Activated CD4-positive, alpha-beta T cell treated with anti-CD3 and anti-CD28 coated beads, Interleukin-2, amount 10 ng/mL, durations not matched to agents 24 days and 14 days (primary cell): ENCODE results near the gene TMEM154. TPM values are rescaled to one million over a fixed set of nuclear protein-coding genes. Genes with fewer than 3 reads are reported as not detected.
A peak's percentile ranks its signal among the peaks of the same experiment; 100 is the strongest.

Experiments
- DNase-seq: peaks from one replicate; pipeline ENCODE4 v3.0.0; 2022
- H3K27ac Mint-ChIP-seq: one replicate; pipeline ENCODE4 v1.8.0; 2022; ENCODE audit warnings: mild to moderate bottlenecking, mixed read lengths
- H3K27me3 Mint-ChIP-seq: one replicate; pipeline ENCODE4 v1.8.0; 2022; ENCODE audit warnings: mixed read lengths
- H3K36me3 Mint-ChIP-seq: one replicate; pipeline ENCODE4 v1.8.0; 2022; ENCODE audit warnings: low read depth, mild to moderate bottlenecking, mixed read lengths
- H3K4me1 Mint-ChIP-seq: one replicate; pipeline ENCODE4 v1.8.0; 2021; ENCODE audit warnings: mixed read lengths
- H3K4me3 Mint-ChIP-seq: one replicate; pipeline ENCODE4 v1.8.0; 2022; ENCODE audit warnings: mild to moderate bottlenecking, moderate library complexity, mixed read lengths
- H3K9me3 Mint-ChIP-seq: one replicate; pipeline ENCODE4 v1.8.0; 2021; ENCODE audit warnings: mixed read lengths
- intact Hi-C: fragments of 100-400 bp; cut with micrococcal nuclease; formaldehyde crosslinking; loops from one replicate; pipeline ENCODE4 v1.15.1; 2023
- total RNA-seq: library from RNA; stranded (reverse); gene quantifications from 2 replicates; pipeline ENCODE4 v1.2.3, GENCODE V29; 2022

TMEM154 gene
- total RNA-seq, 1 donor from 2014 or later, result 9.0 TPM

GRCh38 chr4:152707632-152708031 is 27.8 kb upstream of the TMEM154 start:
- H3K27me3 Mint-ChIP-seq, result peaks cover under 1% of the 10 kb centered on the region
- H3K27ac Mint-ChIP-seq, result no peak overlapping the region
- no peak for DNase-seq
- H3K9me3 Mint-ChIP-seq, result peaks cover 11% of the 10 kb centered on the region
- no peak overlapping the region for H3K4me3 Mint-ChIP-seq
- no peaks in the 10 kb centered on the region for H3K4me1 Mint-ChIP-seq
- intact Hi-C loops, result no loop called here
- H3K36me3 Mint-ChIP-seq, result no peaks in the 10 kb centered on the region

GRCh38 chr4:152705903-152706302 is 26.1 kb upstream of the TMEM154 start:
- peaks cover 11% of the 10 kb centered on the region for H3K9me3 Mint-ChIP-seq
- intact Hi-C loops, result no loop called here
- H3K36me3 Mint-ChIP-seq, result no peaks in the 10 kb centered on the region
- DNase-seq, result no peak
- no peaks in the 10 kb centered on the region for H3K4me1 Mint-ChIP-seq
- no peak overlapping the region for H3K27ac Mint-ChIP-seq
- no peaks in the 10 kb centered on the region for H3K27me3 Mint-ChIP-seq
- H3K4me3 Mint-ChIP-seq, result no peak overlapping the region

DNA sequence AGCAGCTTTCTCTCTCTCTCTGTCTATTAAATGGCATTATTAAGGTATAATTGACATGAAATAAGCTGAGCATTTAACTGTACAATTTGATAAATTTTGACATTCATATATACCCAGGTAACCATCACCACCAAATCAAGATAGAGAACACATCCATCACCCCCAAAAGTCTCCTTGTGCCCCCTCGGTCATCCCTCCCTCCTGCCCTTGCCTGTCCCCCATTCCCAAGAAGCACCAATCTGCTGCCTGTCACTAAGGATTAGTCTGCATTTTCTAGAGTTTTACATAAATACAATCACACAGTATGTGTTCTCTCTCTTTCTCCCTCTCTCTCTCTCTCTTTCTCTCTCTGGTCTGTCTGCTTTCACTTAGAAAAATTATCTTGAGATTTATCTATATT is 25.0 kb upstream of the TMEM154 start:
- H3K36me3 Mint-ChIP-seq, result no peaks in the 10 kb centered on the region
- H3K4me3 Mint-ChIP-seq, result no peak overlapping the region
- intact Hi-C loops, result no loop called here
- peaks cover 11% of the 10 kb centered on the region for H3K9me3 Mint-ChIP-seq
- no peaks in the 10 kb centered on the region for H3K4me1 Mint-ChIP-seq
- H3K27me3 Mint-ChIP-seq, result peaks cover 3% of the 10 kb centered on the region
- no peak overlapping the region for H3K27ac Mint-ChIP-seq
- DNase-seq, result no peak

DNA sequence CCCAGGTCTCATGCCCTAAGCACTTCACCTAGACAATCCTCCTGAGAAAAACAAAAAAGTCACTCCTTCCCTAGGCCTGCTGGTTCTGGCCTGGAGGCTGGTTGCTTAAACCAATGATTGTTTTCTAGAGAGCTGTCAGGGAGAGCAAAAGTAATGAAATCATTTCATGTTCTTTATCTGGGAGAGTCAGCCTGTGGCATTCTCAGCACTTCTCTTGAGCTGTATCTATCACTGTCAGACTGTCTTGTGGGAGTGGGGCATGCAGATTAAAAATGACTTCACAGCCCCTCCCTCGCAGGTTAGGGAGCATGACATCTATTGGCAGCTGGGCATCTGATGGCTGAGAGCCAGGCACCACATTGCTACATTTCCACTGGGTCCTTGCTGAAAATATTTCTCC is 20.4 kb upstream of the TMEM154 start:
- Mint-ChIP-seq H3K4me3 (no peak overlapping the region), H3K36me3 (no peaks in the 10 kb centered on the region), H3K4me1 (peaks cover 15% of the 10 kb centered on the region), H3K9me3 (peaks cover 6% of the 10 kb centered on the region), H3K27ac (no peak overlapping the region), H3K27me3 (peaks cover 3% of the 10 kb centered on the region)
- DNase-seq, result no peak
- intact Hi-C loops, result no loop called here

- DNase-seq, result no peak
- Mint-ChIP-seq H3K9me3 (no peaks in the 10 kb centered on the region), H3K4me3 (no peak overlapping the region), H3K27ac (no peak overlapping the region), H3K27me3 (peaks cover 5% of the 10 kb centered on the region), H3K36me3 (no peaks in the 10 kb centered on the region), H3K4me1 (peaks cover 15% of the 10 kb centered on the region)
- intact Hi-C loops, result no loop called here
Observed at GRCh38 chr4:152699313-152699712, 19.5 kb upstream of the TMEM154 start.

GRCh38 chr4:152698089-152698499 is 18.3 kb upstream of the TMEM154 start:
- no peak for DNase-seq
- Mint-ChIP-seq H3K4me1 (peaks cover 15% of the 10 kb centered on the region), H3K36me3 (no peaks in the 10 kb centered on the region), H3K9me3 (no peaks in the 10 kb centered on the region), H3K27ac (no peak overlapping the region), H3K27me3 (peaks cover 5% of the 10 kb centered on the region), H3K4me3 (no peak overlapping the region)
- intact Hi-C loops, result no loop called here

GRCh38 chr4:152697284-152698088 is 17.7 kb upstream of the TMEM154 start:
- no peaks in the 10 kb centered on the region for H3K9me3 Mint-ChIP-seq
- DNase-seq, result no peak
- peaks cover 15% of the 10 kb centered on the region for H3K4me1 Mint-ChIP-seq
- H3K27ac Mint-ChIP-seq, result peak overlapping the region; percentile 11
- intact Hi-C loops, result loop anchor here (1.0 to 2.0 kb wide), 2 partner anchors 13 to 17 kb away; no protein-coding TSS in a partner anchor
- H3K36me3 Mint-ChIP-seq, result no peaks in the 10 kb centered on the region
- peak overlapping the region; percentile 21 for H3K4me3 Mint-ChIP-seq
- H3K27me3 Mint-ChIP-seq, result peaks cover 5% of the 10 kb centered on the region

DNA sequence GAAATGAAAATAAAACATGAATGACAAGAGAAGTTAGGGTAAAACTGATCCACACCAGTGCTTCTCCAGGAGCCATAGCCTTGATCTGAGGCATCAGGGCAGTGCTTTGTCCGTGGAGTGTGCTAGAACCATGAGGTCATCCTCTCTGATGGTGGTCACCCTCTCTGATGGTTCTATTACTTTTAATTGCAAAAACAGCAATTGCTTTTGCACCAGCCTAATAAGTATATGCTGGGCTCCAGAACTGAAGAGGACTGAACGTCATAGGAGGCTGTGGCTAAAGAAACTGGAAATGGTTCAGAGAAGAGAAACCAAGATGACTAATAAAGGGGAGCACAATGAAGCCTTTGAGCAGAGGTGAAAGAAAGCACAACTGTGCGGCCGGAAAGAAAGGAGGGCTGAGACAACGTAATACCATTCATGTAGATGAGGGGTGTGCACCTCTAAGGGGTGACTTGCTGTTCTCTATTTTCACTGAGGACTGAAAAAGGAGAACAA is 17.0 kb upstream of the TMEM154 start:
- H3K27me3 Mint-ChIP-seq, result peaks cover 5% of the 10 kb centered on the region
- peak overlapping the region; percentile 21 for H3K4me3 Mint-ChIP-seq
- H3K9me3 Mint-ChIP-seq, result no peaks in the 10 kb centered on the region
- peaks cover 15% of the 10 kb centered on the region for H3K4me1 Mint-ChIP-seq
- H3K27ac Mint-ChIP-seq, result no peak overlapping the region
- DNase-seq, result peak; percentile 84
- no peaks in the 10 kb centered on the region for H3K36me3 Mint-ChIP-seq
- intact Hi-C loops, result loop anchor here (1.0 to 2.0 kb wide), 2 partner anchors 13 to 16 kb away; no protein-coding TSS in a partner anchor

DNA sequence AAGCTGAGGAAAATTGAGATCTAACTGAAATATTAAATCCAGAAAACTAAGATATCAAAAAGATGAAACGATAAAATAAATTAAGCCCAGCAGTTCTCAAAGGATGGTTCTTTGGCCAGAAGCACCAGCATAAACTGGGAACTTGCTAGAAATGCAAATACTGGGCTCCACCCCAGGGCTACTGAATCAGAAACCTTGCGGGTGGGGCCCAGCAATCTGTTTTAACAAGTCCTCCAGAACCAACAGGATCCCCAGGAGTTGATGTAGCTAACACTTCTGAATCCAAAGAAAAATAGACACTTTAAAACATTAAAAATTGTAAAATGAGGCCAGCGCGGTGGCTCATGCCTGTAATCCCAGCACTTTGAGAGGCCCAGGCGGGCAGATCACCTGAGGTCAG is 14.1 kb upstream of the TMEM154 start:
- no peaks in the 10 kb centered on the region for H3K9me3 Mint-ChIP-seq
- intact Hi-C loops, result no loop called here
- no peaks in the 10 kb centered on the region for H3K36me3 Mint-ChIP-seq
- H3K4me1 Mint-ChIP-seq, result peaks cover 18% of the 10 kb centered on the region
- DNase-seq, result no peak
- no peak overlapping the region for H3K4me3 Mint-ChIP-seq
- peaks cover 12% of the 10 kb centered on the region for H3K27me3 Mint-ChIP-seq
- H3K27ac Mint-ChIP-seq, result no peak overlapping the region

DNA sequence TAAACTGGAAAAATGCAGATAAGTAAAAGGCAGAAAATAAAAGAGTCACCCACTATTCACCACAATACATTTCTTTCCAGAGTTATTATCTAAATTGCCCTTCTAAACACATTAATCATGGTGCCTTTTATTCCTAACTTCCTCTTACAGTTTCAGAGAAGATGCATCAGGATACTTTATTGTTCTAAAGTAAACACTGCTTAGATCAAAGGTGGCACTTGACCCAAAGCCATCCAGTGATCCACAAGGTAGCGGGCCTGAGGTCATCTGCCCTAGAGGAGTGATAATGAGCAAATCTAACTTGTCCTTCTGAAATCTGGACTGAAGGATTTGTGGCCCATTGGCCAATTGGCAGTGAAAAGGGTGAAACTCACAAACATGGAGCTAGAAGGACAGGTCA is 12.0 kb upstream of the TMEM154 start:
- DNase-seq, result no peak
- H3K9me3 Mint-ChIP-seq, result no peaks in the 10 kb centered on the region
- no peak overlapping the region for H3K27ac Mint-ChIP-seq
- intact Hi-C loops, result no loop called here
- H3K4me3 Mint-ChIP-seq, result no peak overlapping the region
- H3K36me3 Mint-ChIP-seq, result no peaks in the 10 kb centered on the region
- peaks cover 4% of the 10 kb centered on the region for H3K4me1 Mint-ChIP-seq
- peaks cover 18% of the 10 kb centered on the region for H3K27me3 Mint-ChIP-seq

- DNase-seq, result no peak
- Mint-ChIP-seq H3K9me3 (no peaks in the 10 kb centered on the region), H3K36me3 (no peaks in the 10 kb centered on the region), H3K27me3 (peaks cover 18% of the 10 kb centered on the region), H3K27ac (no peak overlapping the region), H3K4me3 (no peak overlapping the region), H3K4me1 (peaks cover 2% of the 10 kb centered on the region)
- intact Hi-C loops, result no loop called here
Observed at GRCh38 chr4:152690706-152691651, 11.2 kb upstream of the TMEM154 start.

GRCh38 chr4:152689615-152690501 is 10.1 kb upstream of the TMEM154 start:
- H3K27ac Mint-ChIP-seq, result no peak overlapping the region
- H3K4me3 Mint-ChIP-seq, result no peak overlapping the region
- no peaks in the 10 kb centered on the region for H3K36me3 Mint-ChIP-seq
- intact Hi-C loops, result loop anchor here (10.0 kb wide), 1 partner anchor 425 kb away; no protein-coding TSS in a partner anchor
- peaks cover 18% of the 10 kb centered on the region for H3K27me3 Mint-ChIP-seq
- no peaks in the 10 kb centered on the region for H3K9me3 Mint-ChIP-seq
- no peak for DNase-seq
- H3K4me1 Mint-ChIP-seq, result peaks cover 2% of the 10 kb centered on the region

GRCh38 chr4:152687974-152688599 is 8.3 kb upstream of the TMEM154 start:
- Mint-ChIP-seq H3K36me3 (no peaks in the 10 kb centered on the region), H3K4me1 (peaks cover 16% of the 10 kb centered on the region), H3K27ac (no peak overlapping the region), H3K4me3 (no peak overlapping the region), H3K9me3 (no peaks in the 10 kb centered on the region), H3K27me3 (peaks cover 16% of the 10 kb centered on the region)
- intact Hi-C loops, result loop anchor here (10.0 kb wide), 1 partner anchor 427 kb away; no protein-coding TSS in a partner anchor
- DNase-seq, result no peak
